GM19035 (cell line): ENCODE measurements around the gene MTA3.

ENCODE experiments used
- ATAC-seq: cut with Tn5 transposase; IDR thresholded peaks from one replicate; pipeline ENCODE4 v1.9.1; 2021; ENCODE audit not compliant: unreplicated experiment

MTA3 gene

DNA sequence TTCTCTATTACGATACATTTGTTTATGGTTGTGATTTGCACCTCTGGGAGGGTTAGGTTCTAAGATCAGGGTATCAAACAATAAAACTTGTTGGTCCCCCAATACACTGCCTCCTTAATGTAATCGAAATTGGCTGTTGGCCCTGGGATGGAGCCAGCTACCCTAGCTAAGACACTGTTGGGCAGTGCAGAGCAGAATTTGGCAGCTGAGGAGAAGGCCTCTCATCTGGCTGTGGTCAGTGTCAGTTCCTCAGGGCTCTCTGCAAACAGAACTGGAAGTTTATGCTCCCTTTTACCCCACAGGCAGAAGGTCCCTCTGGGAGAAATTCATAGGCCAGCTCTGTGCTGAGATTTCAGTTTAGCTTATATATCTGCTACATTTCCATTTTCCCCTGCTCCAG lies 232.5 kb downstream of the MTA3 start:
- ATAC-seq, result no peak

DNA sequence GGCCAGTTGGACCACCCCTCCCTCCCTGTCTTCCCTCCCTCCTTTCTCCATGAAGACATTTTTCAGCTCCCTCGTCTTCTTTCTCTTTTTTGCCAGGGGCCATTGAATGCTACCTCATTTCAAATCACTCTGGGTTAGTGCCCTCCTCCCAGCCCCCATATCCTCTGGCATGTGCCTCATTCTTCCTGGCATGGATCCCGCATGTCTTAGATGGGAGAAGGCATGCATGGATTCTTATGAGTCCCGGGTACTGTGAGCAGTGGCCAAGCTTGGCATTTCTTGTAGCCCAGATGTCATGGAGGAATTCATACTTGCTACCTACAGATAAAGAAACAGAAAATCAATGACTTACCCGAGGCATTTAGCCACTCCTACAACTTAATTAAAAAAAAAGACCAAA lies 232.9 kb downstream of the MTA3 start:
- no peak for ATAC-seq

DNA sequence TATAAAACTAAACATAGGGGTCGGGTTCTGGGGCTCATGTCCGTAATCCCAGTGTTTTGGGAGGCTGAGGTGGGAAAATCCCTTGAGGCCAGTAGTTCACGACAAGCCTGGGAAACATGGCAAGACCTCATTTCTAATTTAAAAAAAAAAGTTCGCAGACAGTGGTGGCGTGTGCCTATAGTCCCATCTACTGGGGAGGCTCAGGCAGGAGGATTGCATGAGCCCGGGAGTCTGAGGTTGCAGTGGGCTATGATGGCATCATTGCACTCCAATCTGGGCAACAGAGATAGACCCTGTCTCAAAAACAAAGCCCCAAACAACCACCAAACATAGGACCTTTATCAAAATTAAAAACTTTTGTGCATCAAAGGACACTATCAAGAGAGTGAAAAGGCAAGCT lies 233.7 kb downstream of the MTA3 start:
- ATAC-seq, result no peak

DNA sequence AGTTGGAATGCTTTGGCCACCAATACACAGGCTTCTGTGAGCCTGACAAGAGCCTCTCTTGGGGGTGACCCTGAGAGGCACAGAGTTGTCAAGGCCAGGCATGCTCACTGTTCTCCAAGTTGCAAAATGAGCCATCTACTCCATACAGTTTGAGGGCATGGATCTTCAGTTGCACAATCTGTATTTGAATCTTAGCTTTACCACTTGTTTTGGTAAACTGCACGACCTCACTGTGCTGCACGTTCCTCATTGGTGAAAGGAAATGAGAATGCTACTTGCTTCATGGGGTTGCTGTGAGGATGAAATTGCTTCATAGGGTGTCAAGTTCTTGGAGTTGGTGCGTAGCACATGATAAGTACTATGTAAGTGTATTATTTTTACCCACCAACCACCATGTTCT lies 235.9 kb downstream of the MTA3 start:
- no peak for ATAC-seq

DNA sequence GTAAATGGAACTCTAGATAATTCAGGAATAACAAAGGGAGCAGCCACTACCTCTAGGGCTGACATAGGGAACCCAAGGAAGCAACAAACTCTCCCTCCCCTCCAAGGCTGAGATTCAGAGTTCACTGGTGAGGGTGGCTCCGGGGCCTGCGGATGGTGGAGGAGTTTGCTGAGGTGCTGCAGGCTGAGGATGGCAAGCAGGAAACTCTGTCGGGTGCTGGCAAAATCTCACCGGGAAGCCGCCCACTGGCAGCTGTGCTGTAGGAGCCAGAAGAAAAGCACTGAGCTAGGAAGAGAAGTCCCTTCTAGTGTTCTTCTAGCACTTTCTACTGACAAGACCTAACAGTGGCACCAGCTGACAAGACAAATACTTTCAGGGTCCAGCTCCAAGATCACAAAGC lies 236.5 kb downstream of the MTA3 start:
- ATAC-seq, result no peak
